Measurements from ENCODE around the gene EGFR. TPM values are rescaled to one million over a fixed set of nuclear protein-coding genes. Genes with fewer than 3 reads are reported as not detected.

EGFR gene
- polyA plus RNA-seq, 1 donor from 2014 or later = 0.22 TPM

DNA sequence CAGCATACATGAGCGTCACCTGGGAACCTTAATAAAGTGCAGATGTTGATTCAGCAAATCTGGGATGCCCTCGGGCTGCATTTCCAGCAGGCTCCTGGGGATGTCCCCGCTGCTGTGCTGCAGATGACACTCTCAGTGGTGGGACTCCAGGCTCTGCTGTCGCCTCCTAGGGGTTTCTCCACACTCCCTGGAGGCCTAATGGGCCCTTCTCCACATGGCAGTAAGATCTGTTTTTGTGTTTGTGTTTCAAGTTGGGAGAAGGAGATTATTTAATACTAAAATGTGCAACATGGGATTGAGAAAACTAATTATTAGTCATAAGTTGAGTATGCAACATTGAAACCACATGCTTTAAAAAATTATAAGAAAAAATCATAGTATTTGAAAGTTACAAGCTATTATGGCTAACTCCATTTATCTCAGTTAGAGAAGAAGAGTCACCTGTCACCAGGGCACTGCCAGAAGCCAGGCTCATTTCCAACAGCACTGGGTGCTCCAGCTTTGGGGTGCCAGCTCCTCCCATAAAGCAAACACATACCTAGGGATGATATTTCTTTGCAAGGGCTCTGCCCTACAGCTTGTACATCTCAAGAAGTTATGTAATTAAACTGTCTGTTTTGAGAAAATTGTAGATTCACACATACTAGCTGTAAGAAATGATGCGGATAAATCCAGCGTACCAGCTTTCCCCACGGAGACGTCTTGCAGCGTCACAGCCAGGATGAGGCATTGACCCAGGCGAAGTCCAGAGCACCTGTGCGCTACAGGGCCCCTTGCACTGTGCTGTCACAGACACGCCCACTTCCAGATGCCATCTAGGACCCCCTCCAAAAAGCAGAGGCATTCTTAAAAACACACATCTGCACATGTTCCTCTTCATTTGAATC is 106.4 kb downstream of the EGFR start:
- H4K20me1 ChIP-seq (ENCODE audit: insufficient read depth) = no peaks in the 10 kb centered on the region
- H3K4me2 ChIP-seq (ENCODE audit: low read length) = no peak overlapping the region
- H2AFZ ChIP-seq (ENCODE audit: low read depth, low read length) = no peak overlapping the region
- no peaks in the 10 kb centered on the region for H3K27me3 ChIP-seq (ENCODE audit: insufficient read depth, low read depth, low read length)
- H3K9ac ChIP-seq (ENCODE audit: low read length) = no peak overlapping the region
- no peak overlapping the region for H3K4me3 ChIP-seq (ENCODE audit: low read length)
- no peaks in the 10 kb centered on the region for H3K9me2 ChIP-seq (ENCODE audit: insufficient read depth, low read length)
- TF ChIP-seq POLR2AphosphoS5 (IDR thresholded peaks at IDR 0.05) (no peak), MXI1 (conservative IDR thresholded peaks at IDR 0.05; ENCODE audit: poor library complexity, severe bottlenecking) (no peak), EP300 (conservative IDR thresholded peaks at IDR 0.05; ENCODE audit: poor library complexity, severe bottlenecking) (no peak), RAD21 (conservative IDR thresholded peaks at IDR 0.05) (no peak), TAF1 (IDR thresholded peaks at IDR 0.05; ENCODE audit: low read depth) (no peak), EZH2 (IDR thresholded peaks at IDR 0.05; ENCODE audit: borderline replicate concordance, insufficient read depth, low read length, poor library complexity, severe bottlenecking) (no peak), SMC3 (conservative IDR thresholded peaks at IDR 0.05; ENCODE audit: poor library complexity) (no peak)
- TF ChIP-seq, protein P1, sequence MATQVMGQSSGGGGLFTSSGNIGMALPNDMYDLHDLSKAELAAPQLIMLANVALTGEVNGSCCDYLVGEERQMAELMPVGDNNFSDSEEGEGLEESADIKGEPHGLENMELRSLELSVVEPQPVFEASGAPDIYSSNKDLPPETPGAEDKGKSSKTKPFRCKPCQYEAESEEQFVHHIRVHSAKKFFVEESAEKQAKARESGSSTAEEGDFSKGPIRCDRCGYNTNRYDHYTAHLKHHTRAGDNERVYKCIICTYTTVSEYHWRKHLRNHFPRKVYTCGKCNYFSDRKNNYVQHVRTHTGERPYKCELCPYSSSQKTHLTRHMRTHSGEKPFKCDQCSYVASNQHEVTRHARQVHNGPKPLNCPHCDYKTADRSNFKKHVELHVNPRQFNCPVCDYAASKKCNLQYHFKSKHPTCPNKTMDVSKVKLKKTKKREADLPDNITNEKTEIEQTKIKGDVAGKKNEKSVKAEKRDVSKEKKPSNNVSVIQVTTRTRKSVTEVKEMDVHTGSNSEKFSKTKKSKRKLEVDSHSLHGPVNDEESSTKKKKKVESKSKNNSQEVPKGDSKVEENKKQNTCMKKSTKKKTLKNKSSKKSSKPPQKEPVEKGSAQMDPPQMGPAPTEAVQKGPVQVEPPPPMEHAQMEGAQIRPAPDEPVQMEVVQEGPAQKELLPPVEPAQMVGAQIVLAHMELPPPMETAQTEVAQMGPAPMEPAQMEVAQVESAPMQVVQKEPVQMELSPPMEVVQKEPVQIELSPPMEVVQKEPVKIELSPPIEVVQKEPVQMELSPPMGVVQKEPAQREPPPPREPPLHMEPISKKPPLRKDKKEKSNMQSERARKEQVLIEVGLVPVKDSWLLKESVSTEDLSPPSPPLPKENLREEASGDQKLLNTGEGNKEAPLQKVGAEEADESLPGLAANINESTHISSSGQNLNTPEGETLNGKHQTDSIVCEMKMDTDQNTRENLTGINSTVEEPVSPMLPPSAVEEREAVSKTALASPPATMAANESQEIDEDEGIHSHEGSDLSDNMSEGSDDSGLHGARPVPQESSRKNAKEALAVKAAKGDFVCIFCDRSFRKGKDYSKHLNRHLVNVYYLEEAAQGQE (IDR thresholded peaks at IDR 0.05; ENCODE audit: borderline replicate concordance) = no peak
- TF ChIP-seq, protein P2, sequence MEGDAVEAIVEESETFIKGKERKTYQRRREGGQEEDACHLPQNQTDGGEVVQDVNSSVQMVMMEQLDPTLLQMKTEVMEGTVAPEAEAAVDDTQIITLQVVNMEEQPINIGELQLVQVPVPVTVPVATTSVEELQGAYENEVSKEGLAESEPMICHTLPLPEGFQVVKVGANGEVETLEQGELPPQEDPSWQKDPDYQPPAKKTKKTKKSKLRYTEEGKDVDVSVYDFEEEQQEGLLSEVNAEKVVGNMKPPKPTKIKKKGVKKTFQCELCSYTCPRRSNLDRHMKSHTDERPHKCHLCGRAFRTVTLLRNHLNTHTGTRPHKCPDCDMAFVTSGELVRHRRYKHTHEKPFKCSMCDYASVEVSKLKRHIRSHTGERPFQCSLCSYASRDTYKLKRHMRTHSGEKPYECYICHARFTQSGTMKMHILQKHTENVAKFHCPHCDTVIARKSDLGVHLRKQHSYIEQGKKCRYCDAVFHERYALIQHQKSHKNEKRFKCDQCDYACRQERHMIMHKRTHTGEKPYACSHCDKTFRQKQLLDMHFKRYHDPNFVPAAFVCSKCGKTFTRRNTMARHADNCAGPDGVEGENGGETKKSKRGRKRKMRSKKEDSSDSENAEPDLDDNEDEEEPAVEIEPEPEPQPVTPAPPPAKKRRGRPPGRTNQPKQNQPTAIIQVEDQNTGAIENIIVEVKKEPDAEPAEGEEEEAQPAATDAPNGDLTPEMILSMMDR (IDR thresholded peaks at IDR 0.05; ENCODE audit: poor library complexity, severe bottlenecking) = no peak
- H3K79me2 ChIP-seq (replicated peaks; ENCODE audit: insufficient read depth, low read length) = no peaks in the 10 kb centered on the region
- no peaks in the 10 kb centered on the region for H3K36me3 ChIP-seq (ENCODE audit: insufficient read depth, low read length)
- H3K9me3 ChIP-seq (ENCODE audit: low read length) = no peaks in the 10 kb centered on the region
- no peaks in the 10 kb centered on the region for H3F3A ChIP-seq (ENCODE audit: insufficient read depth, low read length, poor library complexity, severe bottlenecking)
- no peak overlapping the region for H3K27ac ChIP-seq (ENCODE audit: low read length)

DNA sequence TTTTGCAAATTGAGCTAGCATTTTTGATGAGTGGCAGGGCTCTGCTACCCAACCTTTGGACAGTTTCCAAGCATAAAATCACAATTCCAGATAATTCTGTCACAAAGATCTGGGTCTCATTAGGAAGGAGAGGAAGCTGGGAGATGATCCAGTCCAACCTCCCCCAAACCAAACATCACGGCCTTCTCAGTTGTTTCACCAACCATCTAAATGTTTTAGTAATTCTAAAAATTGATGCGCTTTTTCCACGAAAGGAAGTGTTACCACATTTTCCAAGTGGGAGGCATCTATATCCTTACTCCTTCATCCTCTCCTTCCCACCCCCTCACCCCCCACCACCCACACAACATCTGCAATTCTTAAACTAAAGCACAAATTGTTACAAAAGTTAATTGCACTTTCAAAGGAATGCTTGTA is 108.3 kb downstream of the EGFR start:
- Histone ChIP-seq H4K20me1 (ENCODE audit: insufficient read depth) (no peaks in the 10 kb centered on the region), H3F3A (ENCODE audit: insufficient read depth, low read length, poor library complexity, severe bottlenecking) (no peaks in the 10 kb centered on the region), H2AFZ (ENCODE audit: low read depth, low read length) (no peak overlapping the region), H3K4me3 (ENCODE audit: low read length) (no peak overlapping the region), H3K9me3 (ENCODE audit: low read length) (no peaks in the 10 kb centered on the region), H3K27ac (ENCODE audit: low read length) (no peak overlapping the region), H3K9me2 (ENCODE audit: insufficient read depth, low read length) (no peaks in the 10 kb centered on the region), H3K9ac (ENCODE audit: low read length) (no peak overlapping the region), H3K79me2 (replicated peaks; ENCODE audit: insufficient read depth, low read length) (no peaks in the 10 kb centered on the region), H3K4me2 (ENCODE audit: low read length) (no peak overlapping the region), H3K27me3 (ENCODE audit: insufficient read depth, low read depth, low read length) (no peaks in the 10 kb centered on the region), H3K36me3 (ENCODE audit: insufficient read depth, low read length) (no peaks in the 10 kb centered on the region)
- TF ChIP-seq MXI1 (conservative IDR thresholded peaks at IDR 0.05; ENCODE audit: poor library complexity, severe bottlenecking) (no peak), POLR2AphosphoS5 (IDR thresholded peaks at IDR 0.05) (no peak), TAF1 (IDR thresholded peaks at IDR 0.05; ENCODE audit: low read depth) (no peak), RAD21 (conservative IDR thresholded peaks at IDR 0.05) (no peak), EZH2 (IDR thresholded peaks at IDR 0.05; ENCODE audit: borderline replicate concordance, insufficient read depth, low read length, poor library complexity, severe bottlenecking) (no peak), SMC3 (conservative IDR thresholded peaks at IDR 0.05; ENCODE audit: poor library complexity) (no peak), EP300 (conservative IDR thresholded peaks at IDR 0.05; ENCODE audit: poor library complexity, severe bottlenecking) (no peak)
- TF ChIP-seq, protein P1 (IDR thresholded peaks at IDR 0.05; ENCODE audit: borderline replicate concordance) = no peak
- TF ChIP-seq, protein P2 (IDR thresholded peaks at IDR 0.05; ENCODE audit: poor library complexity, severe bottlenecking) = no peak

Data from neural cell (in vitro differentiated cells).